IPS-11a (cell line): ENCODE data around the gene LRRC75A.
"Not testable (repeated sequence)": the region's sequence is repeated elsewhere in the genome, so short reads cannot be mapped to it uniquely, and the experiment has no call there.

Experiments used
- H3K4me3 ChIP-seq: one replicate; pipeline ENCODE4 v1.5.1; 2013; ENCODE audit warnings: low read depth, low read length, control low read depth

Gene LRRC75A, protein sequence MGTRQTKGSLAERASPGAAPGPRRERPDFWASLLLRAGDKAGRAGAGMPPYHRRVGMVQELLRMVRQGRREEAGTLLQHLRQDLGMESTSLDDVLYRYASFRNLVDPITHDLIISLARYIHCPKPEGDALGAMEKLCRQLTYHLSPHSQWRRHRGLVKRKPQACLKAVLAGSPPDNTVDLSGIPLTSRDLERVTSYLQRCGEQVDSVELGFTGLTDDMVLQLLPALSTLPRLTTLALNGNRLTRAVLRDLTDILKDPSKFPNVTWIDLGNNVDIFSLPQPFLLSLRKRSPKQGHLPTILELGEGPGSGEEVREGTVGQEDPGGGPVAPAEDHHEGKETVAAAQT

DNA sequence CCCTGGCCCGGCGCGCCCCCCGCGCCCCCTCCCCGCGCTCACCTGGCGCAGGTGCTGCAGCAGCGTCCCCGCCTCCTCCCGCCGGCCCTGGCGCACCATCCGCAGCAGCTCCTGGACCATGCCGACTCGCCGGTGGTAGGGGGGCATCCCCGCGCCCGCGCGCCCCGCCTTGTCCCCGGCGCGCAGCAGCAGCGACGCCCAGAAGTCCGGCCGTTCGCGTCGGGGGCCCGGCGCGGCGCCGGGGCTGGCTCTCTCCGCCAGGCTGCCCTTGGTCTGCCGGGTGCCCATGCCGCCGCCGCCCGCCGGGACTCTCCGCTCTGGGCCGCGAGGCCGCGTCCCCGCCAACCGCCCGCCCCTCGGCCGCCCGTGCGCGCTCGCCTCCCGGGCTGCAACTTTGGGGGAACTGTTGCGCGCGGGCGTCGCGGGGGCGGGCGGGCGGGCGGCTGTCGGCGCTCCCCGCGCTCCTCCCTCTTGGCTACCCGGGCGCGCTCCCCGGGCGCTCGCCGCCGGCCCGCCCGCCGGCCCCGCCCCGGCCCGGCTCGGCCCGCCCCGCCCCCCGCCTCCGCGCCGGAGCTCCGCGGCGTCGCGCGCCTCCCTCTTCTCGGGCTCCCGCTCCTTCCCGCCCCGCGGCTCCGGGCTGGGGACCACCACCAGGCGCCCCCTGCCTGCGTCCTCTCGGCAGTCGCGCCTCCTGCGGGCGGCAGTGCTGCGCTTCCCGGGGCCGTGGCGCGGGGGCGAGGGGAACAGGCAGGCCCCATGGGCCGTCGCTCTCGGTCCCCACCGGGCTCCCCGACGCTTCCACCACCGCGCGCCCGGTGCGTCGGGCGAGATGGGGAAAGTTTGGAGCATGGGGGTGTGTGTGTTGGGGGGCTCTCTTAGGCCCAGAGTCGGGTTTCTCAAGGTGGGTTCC lies at the start of gene LRRC75A:
Gene LRRC75A (minus strand): TSS at position 491 of the 910 bp plus-strand sequence. CDS start 203 bp downstream, at position 288.
- peak within 1 kb of the TSS; percentile 51 for H3K4me3 ChIP-seq

DNA sequence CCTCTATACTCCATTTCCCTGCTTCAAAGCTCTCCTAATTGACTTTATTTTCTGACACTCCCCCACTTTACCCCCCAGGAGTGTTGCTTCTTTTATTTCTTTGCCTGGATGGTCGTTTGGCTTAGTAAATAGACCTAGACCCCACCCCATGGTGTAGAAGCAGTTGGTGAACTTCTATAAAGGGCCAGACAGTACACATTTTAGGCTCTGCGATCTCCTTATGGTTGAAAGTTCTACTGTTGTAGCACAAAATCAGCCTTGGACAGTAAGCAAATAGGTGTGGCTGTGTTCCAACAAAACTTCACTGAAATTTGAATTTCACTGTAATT lies 45.1 kb upstream of the LRRC75A start:
- H3K4me3 ChIP-seq, result no peak overlapping the region

DNA sequence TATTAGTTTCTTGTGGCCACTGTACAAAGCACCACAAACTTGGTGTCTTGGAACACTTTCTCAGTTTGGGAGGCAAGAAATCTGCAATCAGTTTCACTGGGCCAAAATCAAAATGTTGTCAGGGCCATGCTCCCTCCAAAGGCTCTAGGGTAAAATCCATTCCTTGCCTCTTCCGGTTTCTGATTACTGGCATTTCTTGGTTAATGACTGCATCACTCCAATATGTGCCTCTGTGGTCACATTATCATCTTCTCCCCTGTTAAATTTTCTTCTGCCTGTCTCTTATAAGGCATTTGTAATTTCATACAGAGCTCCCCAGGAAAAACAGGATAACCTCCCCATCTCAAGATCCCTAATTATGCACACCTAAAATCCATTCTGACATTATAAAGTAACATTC lies 42.2 kb upstream of the LRRC75A start:
- H3K4me3 ChIP-seq, result no peak overlapping the region

DNA sequence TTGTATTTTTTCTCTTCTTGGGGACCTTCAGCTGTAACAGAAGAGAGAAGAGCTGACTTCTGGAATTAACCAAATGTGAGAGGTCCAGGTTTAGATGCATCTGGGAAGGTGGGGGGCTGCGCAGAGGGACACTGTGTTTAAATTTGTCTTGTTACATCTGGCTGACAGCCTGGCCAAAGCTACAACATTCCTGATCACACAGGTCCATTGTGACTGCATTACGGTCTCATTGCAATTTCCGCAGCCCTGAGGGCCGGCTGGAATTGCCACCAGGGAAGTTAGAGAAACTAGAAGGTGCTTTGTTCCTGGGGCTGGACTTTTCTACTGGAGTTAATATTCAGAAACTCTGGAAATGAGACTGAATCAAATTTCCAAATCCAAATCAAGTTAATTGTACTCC lies 37.9 kb upstream of the LRRC75A start:
- H3K4me3 ChIP-seq, result no peak overlapping the region

DNA sequence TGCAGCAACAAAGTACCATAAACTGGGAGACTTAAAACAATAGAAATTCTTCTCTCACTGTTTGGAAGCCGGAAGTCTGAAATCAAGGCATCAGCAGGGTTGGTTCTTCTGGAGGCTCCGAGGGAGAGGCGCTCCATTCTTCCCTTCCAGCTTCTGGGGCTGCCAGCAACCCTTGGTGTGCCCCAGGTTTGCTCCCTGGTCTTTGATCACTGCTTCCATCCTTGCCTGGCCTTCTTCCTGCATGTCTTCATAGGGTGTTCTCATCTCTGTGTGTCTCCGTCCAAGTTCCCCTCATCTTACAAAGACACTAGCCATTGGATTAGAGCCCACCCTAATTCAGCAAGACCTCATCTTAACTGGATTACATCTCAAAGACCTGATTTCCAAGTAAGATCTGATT lies 35.3 kb upstream of the LRRC75A start:
- H3K4me3 ChIP-seq, result no peak overlapping the region

DNA sequence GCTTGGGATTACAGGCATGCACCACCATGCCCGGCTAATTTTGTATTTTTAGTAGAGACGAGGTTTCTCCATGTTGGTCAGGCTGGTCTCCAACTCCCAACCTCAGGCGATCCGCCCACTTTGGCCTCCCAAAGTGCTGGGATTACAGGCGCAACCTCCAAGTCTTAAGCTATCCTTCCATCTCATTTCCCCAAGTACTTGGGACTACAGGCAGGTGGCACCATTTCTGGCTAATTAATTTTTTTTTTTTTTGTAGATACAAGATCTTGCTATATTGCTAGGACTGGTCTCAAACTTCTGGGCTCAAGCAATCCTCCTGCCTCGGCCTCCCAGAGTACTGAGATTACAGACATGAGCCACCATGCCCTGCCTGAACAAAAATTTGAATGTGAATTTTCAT lies 33.6 kb upstream of the LRRC75A start:
- H3K4me3 ChIP-seq, result not testable (repeated sequence)

DNA sequence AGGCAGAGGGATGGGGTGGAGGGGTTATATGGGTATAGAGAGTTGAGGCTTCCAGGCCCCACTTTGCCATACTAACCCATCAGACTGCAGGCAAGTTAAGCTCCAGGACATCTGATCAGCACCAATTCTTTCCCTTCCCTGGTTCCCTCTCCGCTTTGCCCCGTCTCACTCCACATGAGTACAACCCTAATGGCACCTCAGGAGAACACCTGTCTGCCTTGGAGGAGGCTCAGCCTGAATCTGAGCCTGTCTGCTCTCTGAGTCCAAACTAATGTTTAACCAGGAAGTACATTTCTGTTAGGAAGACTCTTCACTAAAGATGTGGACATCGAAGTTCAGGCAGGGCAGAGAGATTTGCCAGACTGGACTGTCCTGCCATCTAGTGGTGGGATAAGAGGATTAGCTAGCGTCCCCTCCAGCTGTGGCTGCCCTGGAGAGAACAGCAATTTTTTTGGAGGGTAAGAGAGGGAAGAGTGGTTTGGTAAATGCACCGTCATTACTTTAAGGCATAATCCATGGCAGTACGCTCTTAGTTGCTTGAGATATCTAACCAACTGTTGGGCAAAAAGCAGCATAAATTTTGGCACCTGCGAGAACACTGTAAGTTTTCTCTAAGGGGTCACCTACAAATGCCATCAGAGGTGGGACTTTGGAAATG lies 29.2 kb upstream of the LRRC75A start:
- H3K4me3 ChIP-seq, result no peak overlapping the region

DNA sequence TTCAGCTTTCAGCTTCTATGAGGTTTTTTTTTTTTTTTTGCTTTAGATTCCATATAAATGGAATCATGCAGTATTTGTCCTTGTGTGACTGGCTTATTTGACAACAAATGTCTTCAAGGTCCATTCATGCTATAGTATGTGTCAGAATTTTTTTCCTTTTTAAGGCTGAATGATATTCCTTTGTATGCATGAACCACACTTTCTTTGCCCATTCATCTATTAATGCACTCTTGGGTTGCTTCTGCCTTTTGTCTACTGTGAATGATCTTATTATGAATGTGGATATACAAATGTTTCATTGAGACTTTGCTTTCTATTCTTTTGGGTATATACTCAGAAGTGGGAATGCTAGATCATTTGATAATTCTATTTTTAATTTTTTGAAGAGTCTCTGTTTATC lies 27.0 kb upstream of the LRRC75A start:
- H3K4me3 ChIP-seq, result no peak overlapping the region

DNA sequence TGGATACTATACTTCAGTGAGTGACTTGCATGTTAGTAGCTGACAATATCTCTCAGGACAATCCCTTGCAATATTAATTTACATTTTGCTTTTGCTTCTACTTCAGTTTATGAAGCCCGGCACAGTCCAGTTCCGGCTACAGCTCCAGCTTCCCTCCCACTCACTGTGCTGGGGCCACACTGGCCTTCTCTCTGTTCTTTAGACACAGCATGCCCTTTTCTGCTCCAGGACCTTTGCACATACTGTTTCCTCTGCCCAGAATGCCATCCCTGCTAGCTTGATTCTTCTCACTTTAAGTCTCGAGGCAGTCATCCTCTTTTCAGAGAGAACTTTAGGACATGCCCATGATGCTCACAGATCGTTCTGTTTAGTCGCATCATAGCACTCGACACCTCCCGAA lies 25.5 kb upstream of the LRRC75A start:
- no peak overlapping the region for H3K4me3 ChIP-seq

DNA sequence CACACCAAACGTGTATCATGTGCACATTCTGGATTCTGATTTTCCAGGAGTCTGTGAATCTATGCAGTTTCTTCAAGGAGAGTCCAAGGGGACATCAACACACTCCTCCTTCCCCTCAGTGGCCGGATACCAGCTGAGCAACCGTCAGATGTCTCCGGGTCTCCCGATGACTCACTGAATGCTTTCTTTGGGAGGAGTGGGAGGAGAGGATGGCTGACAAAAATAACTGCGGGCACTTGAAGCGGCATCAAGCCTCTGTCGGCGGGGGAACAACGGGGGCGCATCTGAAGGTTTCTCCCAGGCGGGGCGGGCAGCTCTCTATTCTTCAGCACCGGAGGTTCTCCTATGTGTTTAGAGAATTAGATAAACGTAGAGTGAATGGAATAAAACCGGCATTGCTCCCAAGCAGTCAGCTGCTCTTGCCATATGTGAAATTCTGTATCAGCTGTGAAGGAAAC lies 24.6 kb upstream of the LRRC75A start:
- no peak overlapping the region for H3K4me3 ChIP-seq

DNA sequence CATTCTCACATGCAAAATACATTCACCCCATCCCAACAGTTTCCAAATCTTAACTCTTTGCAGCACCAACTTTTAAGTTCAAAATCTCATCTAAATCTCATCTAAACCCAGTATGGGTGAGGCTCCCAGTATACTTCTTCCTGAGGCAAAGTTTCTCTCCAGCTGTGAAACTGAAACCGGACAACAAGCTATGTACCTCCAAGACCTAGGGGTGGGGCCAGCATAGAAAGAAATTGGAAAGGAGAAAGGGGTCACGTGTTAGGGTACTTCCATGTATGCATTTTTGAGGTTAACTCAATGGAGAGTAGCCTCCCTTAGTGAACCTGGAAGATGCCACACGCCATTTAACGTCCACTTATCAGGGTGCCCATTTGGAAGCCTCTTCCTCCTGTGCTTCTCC lies 23.9 kb upstream of the LRRC75A start:
- H3K4me3 ChIP-seq, result no peak overlapping the region

DNA sequence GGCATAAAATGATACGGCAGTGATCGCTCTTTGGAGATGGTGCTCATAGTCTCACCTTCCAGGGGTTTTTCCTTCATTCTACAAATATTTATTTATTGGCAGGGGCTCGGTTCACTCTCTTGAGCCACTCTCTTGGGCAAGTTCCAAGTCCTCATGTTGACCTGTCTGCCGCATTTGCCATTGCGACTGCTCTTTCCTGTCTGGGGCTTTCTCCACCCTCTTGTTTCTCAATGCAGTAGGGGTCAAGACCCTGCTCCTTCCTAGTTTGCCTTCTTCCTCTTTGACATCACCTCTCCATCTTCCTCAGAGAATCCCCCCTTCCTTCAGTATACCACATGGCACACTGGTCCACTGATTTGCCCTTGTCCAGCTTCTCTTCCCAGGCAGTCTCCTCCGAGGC lies 21.9 kb upstream of the LRRC75A start:
- no peak overlapping the region for H3K4me3 ChIP-seq

DNA sequence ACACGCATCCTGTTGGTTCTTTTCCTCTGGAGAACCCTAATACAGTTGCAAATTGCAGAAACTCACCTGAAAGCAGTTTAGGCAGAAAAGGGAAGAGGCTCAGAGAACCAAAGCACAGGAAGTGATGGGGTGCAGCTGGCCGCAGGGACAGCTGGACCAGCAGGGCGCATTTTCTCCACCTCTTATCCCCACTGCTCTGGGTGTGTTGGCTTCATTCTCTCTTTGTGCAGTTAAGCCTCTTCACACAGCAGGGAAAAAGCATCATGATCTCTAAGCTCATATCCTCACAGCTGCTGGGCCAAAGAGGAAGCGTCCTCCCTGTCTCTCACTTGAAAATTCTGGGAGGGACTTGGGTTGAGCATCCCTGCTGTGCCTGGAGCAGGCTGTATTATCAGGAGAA lies 20.0 kb upstream of the LRRC75A start:
- H3K4me3 ChIP-seq, result no peak overlapping the region

DNA sequence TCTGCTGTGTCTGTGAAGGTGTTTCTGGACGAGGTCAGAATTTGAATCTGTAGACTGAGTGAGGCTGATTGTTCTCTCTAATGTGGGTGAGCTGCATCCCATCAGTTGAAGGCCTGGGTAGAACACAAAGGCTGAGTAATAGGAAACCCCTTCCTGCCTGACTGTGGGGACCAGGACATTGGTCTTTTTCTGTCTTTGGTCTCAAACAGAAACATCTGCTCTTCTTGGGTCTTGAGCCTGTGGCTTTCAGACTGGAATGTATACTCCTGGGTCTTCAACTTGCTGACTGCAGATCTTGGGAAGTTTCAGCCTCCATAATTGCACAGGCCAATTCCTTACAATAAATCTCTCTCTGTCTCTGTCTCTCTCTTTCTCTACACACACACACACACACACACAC lies 19.6 kb upstream of the LRRC75A start:
- H3K4me3 ChIP-seq, result no peak overlapping the region

DNA sequence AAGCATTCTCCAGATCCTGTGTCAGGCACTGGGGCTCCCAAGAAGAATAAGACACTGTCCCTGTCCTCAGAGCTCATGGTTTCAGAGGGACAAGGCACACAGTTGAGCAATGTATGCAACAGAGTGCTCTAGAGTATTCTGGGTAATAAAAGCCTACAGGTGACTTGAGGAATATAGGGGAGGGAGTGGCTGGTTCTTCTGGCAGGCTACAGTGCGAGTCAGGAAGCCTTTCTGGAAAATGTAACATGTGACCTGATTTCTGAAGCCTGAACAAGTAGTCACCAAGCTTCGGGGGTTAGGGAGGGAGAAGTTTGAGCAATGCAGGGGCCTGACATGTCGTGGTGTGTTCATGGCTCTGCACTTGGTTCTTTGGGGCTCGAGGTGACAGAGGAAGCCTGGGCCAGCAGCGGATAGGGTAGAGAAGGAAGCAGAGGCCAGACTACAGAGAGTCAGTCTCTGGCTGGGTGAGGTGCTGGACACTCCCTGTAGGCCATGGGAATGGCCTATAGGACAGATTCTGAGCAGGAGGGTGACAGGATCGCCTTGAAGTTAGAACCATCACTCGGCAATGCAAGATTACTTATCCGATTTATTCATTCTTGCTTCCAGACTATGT lies 16.0 kb upstream of the LRRC75A start:
- no peak overlapping the region for H3K4me3 ChIP-seq

DNA sequence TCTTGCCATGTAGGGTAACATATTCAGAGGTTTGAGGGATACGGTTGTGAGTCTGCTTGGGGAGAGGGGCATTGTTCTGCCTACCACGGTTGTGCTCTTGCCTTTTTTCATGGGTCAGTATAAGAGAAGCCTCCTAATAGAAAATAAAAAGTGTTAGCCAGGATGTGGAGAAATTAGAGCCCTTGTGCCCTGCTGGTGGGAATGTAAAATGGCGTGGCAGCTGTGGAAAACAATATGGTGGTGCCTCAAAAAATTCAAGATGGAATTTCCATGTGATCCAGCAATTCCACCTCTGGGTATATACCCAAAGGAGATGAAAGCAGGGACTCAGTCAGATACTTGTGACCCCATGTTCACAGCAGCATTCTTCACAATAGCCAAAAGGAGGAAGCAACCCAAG lies 14.2 kb upstream of the LRRC75A start:
- H3K4me3 ChIP-seq, result no peak overlapping the region

DNA sequence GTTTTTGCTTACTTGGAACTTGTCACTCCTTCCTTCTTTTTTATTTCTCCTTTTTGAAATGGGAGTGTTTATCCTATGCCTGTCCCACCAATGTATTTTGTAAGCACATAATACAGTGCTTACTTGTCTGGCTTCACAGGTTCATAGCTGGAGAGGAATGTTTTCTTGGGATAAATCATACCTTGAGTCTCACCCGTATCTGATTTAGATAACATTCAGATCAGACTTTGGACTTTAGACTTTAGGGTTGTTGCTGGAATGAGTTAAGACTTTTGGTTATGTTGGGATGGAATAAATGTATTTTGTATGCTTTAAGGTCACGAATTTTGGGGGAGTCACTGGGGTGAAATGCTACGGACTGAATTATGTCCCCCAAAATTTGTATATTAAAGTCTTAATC lies 13.0 kb upstream of the LRRC75A start:
- H3K4me3 ChIP-seq, result no peak overlapping the region

DNA sequence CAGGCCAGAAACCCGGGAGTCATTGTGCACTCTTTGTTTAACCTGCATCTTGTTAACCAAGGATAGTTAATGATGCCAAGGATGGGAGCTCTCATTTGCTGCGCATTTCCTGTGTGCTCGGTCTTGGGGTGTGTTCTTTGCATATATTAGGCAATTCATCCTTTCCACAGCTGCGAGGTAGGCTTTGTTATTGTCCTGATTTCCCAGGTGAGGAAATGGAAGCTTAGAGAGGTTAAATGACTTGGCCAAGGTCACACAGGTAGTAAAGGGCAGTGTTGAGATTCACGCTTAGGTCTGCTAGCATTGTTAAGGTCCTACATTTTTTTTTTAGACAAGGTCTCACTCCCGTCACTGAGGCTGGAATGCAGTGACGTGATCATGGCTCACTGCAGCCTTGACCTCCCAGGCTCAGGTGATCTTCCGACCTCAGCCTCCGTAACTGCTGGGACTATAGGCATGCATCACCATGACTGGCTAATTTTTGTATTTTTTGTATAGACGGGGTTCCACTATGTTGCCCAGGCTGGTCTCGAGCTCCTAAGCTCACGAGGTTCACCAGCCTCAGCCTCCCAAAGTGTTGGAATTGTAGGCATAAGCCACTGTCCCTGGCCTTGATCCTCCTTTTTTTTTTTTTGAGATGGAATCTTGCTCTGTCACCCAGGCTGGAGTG lies 5.0 kb upstream of the LRRC75A start:
- H3K4me3 ChIP-seq, result no peak overlapping the region

DNA sequence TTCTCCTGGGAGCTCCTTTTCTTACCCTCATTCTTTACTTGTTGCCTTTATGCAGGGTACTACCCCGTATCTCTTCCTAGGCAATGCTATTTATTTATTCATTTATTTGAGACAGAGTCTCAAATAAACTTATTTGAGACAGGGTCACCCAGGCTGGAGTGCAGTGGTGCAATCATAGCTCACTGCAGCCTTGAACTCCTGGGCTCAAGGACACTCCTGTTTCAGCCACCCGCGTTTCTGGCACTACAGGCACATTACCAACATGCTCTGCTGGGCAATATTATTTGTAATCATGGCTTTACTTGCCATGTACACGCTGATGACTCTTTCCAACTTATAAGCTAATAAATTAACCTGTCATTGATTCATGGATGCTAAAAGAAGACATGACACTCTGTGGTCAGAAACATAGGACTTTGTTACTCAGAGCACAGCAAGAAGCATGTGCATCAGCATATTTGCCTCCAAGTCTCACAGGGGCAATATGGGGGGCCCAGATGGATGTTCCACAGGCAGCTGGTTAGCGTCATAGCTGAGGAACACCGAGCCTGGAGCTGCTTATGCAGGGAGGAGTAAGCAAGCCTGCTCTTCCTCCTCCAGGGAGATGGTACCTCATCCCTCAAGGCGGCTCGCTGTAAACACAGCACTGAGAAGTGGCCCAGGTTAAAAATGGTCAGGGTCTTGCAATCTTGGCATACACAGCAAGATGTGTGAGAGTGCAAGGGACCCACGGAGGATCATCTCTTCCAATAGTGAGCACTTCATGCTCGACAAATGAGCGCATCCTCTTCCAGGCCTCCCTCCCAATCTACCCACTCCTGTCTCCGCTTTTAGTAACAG lies 4.2 kb upstream of the LRRC75A start:
- no peak overlapping the region for H3K4me3 ChIP-seq

DNA sequence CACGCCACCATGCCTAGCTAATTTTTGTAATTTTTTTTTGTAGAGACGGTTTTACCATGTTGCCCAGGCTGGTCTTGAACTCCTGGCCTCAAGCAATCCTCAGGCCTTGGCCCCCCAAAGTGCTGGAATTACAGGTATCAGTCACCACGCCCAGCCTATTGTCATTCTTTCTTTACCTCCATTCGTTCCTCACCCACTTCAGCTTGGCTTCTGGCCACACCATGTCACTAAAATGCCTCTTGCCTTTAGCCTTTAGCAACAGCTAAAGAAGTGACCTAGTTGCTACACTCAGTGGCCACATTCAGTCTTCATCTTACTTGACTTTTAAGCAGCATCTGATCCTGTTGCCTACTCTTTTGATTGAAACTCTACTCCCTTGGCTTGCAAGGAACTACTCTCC lies 3.6 kb upstream of the LRRC75A start:
- H3K4me3 ChIP-seq, result no peak overlapping the region
